MM.1S (cell line): ENCODE results near the gene ABCA2.
A peak's percentile ranks its signal among the peaks of the same experiment; 100 is the strongest.

Experiments
- DNase-seq: peaks from one replicate; pipeline ENCODE4 v3.0.0-alpha.2; 2015
- H2AFZ ChIP-seq: fragments of 300-600 bp; sonication (generic); 2 replicates; pipeline ENCODE4 v1.6.0; 2016; ENCODE audit warnings: antibody characterized with exemption, low read length
- H3F3A ChIP-seq: fragments of 300-600 bp; sonication (generic); 2 replicates; pipeline ENCODE4 v1.6.1; 2016; ENCODE audit warnings: mild to moderate bottlenecking, antibody characterized with exemption, low read length, moderate library complexity, mixed read lengths; ENCODE audit not compliant: insufficient read depth
- H3K27ac ChIP-seq: fragments of 300-600 bp; sonication (generic); 2 replicates; pipeline ENCODE4 v1.5.1; 2016; ENCODE audit warnings: mild to moderate bottlenecking, low read length
- H3K27me3 ChIP-seq: fragments of 300-600 bp; sonication (generic); replicated peaks from 2 replicates; pipeline ENCODE4 v1.6.0; 2016; ENCODE audit warnings: low read length; ENCODE audit not compliant: insufficient read depth
- H3K36me3 ChIP-seq: fragments of 300-600 bp; sonication (generic); replicated peaks from 2 replicates; pipeline ENCODE4 v1.6.1; 2016; ENCODE audit warnings: mild to moderate bottlenecking, low read length, mixed read lengths; ENCODE audit not compliant: insufficient read depth
- H3K4me1 ChIP-seq: fragments of 300-600 bp; sonication (generic); 2 replicates; pipeline ENCODE4 v1.6.1; 2016; ENCODE audit warnings: low read length, mixed read lengths
- H3K4me2 ChIP-seq: fragments of 300-600 bp; sonication (generic); 2 replicates; pipeline ENCODE4 v1.6.0; 2016; ENCODE audit warnings: low read depth, low read length
- H3K4me3 ChIP-seq: fragments of 300-600 bp; sonication (generic); 2 replicates; pipeline ENCODE4 v1.5.1; 2016; ENCODE audit warnings: low read length, mixed read lengths
- H3K79me2 ChIP-seq: fragments of 300-600 bp; sonication (generic); 2 replicates; pipeline ENCODE4 v1.6.1; 2016; ENCODE audit warnings: mixed run types, low read length, mixed read lengths
- H3K9ac ChIP-seq: fragments of 300-600 bp; sonication (generic); 2 replicates; pipeline ENCODE4 v1.6.1; 2016; ENCODE audit warnings: low read length, mixed read lengths
- H3K9me2 ChIP-seq: fragments of 300-600 bp; sonication (generic); replicated peaks from 2 replicates; pipeline ENCODE4 v1.6.1; 2016; ENCODE audit warnings: mild to moderate bottlenecking, low read length, mixed read lengths; ENCODE audit not compliant: insufficient read depth
- H3K9me3 ChIP-seq: fragments of 300-600 bp; sonication (generic); replicated peaks from 2 replicates; pipeline ENCODE4 v1.6.1; 2016; ENCODE audit warnings: mild to moderate bottlenecking, low read length, mixed read lengths; ENCODE audit not compliant: insufficient read depth
- H4K20me1 ChIP-seq: fragments of 300-600 bp; sonication (generic); 2 replicates; pipeline ENCODE4 v1.6.1; 2016; ENCODE audit warnings: mild to moderate bottlenecking, low read length, moderate library complexity, mixed read lengths; ENCODE audit not compliant: insufficient read depth
- EZH2 ChIP-seq: fragments of 300-600 bp; sonication (generic); optimal IDR thresholded peaks from 2 replicates; pipeline ENCODE3; 2017; ENCODE audit warnings: low read depth, mild to moderate bottlenecking, antibody characterized with exemption, low read length, mixed read lengths
- EZH2phosphoT487 ChIP-seq: fragments of 300-600 bp; sonication (generic); IDR thresholded peaks from 2 replicates; pipeline ENCODE4 v1.6.1; 2018; ENCODE audit warnings: antibody characterized with exemption, low read length
- TF ChIP-seq, protein P1 (sequence below): fragments of 300-600 bp; sonication (generic); IDR thresholded peaks from 2 replicates; pipeline ENCODE4 v1.5.1; 2016; ENCODE audit warnings: antibody characterized with exemption, low read length, mixed read lengths

Gene ABCA2

DNA sequence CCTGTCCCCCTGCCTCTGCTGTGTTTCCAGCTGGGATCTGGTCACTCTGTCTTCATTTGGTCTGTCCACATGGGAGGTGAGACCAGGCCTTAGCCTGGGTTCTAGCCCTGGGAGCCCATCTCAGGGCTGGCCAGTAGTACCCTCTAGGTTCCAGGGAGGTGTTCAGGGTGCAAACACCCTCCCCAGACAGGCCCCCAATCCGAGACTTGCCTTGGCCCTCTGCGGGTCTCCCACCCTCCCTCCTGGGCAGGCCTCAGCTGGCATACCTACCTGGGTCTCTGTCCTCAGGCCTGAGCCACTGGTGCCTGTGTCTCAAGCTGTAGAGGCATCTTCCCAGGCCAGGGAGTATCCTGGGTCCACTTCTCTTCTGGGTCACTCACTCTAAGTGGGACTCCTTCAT lies 43.2 kb upstream of the ABCA2 start:
- Histone ChIP-seq H3K4me3 (peak overlapping the region; percentile 72), H3K9ac (peak overlapping the region; percentile 67; the same call in 1 of the 2 replicates), H3K27ac (peak overlapping the region; percentile 46; the same call in 1 of the 2 replicates), H3K79me2 (peaks cover 23% of the 10 kb centered on the region), H3K36me3 (no peaks in the 10 kb centered on the region), H2AFZ (peak overlapping the region; percentile 91), H3K4me1 (peaks cover 24% of the 10 kb centered on the region), H3K27me3 (no peaks in the 10 kb centered on the region), H3F3A (peaks cover 11% of the 10 kb centered on the region), H3K9me2 (no peaks in the 10 kb centered on the region), H3K9me3 (no peaks in the 10 kb centered on the region), H3K4me2 (peak overlapping the region; percentile 99), H4K20me1 (0 out of 2 replicates have a peak, but pooled peaks cover 3% of the 10 kb centered on the region)
- no peak for DNase-seq
- TF ChIP-seq, protein P1, sequence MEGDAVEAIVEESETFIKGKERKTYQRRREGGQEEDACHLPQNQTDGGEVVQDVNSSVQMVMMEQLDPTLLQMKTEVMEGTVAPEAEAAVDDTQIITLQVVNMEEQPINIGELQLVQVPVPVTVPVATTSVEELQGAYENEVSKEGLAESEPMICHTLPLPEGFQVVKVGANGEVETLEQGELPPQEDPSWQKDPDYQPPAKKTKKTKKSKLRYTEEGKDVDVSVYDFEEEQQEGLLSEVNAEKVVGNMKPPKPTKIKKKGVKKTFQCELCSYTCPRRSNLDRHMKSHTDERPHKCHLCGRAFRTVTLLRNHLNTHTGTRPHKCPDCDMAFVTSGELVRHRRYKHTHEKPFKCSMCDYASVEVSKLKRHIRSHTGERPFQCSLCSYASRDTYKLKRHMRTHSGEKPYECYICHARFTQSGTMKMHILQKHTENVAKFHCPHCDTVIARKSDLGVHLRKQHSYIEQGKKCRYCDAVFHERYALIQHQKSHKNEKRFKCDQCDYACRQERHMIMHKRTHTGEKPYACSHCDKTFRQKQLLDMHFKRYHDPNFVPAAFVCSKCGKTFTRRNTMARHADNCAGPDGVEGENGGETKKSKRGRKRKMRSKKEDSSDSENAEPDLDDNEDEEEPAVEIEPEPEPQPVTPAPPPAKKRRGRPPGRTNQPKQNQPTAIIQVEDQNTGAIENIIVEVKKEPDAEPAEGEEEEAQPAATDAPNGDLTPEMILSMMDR, result no peak
- no peak for TF ChIP-seq EZH2
- TF ChIP-seq EZH2phosphoT487, result no peak

DNA sequence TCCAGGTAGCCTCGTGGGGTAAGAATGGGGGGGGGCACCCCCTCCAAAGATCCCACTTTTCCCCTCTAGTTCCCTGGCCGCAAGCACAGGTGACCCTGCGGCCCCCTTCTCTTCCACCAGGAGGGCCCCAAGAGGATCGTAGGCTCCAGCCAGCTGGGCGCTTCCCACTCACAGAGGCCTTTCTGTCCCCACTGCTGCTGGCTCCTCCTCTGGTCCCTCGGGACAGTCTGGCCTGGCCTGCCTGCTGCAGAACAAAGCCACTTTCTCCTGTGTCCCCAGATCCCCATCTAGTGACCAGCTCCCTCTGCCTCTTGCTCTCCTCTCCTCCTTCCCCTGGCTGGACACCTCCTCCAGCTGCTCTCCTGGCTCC lies 42.9 kb upstream of the ABCA2 start:
- Histone ChIP-seq H3K79me2 (peaks cover 27% of the 10 kb centered on the region), H3K4me3 (peak overlapping the region; percentile 72), H3K4me2 (peak overlapping the region; percentile 99), H3F3A (peaks cover 10% of the 10 kb centered on the region), H4K20me1 (0 out of 2 replicates have a peak, but pooled peaks cover 3% of the 10 kb centered on the region), H2AFZ (peak overlapping the region; percentile 91), H3K9ac (peak overlapping the region; percentile 67; the same call in 1 of the 2 replicates), H3K4me1 (peaks cover 24% of the 10 kb centered on the region), H3K27ac (peak overlapping the region; percentile 46; the same call in 1 of the 2 replicates), H3K27me3 (no peaks in the 10 kb centered on the region), H3K9me3 (no peaks in the 10 kb centered on the region), H3K9me2 (no peaks in the 10 kb centered on the region), H3K36me3 (no peaks in the 10 kb centered on the region)
- DNase-seq, result no peak
- TF ChIP-seq EZH2, result no peak
- TF ChIP-seq EZH2phosphoT487, result no peak
- TF ChIP-seq, protein P1, result no peak

DNA sequence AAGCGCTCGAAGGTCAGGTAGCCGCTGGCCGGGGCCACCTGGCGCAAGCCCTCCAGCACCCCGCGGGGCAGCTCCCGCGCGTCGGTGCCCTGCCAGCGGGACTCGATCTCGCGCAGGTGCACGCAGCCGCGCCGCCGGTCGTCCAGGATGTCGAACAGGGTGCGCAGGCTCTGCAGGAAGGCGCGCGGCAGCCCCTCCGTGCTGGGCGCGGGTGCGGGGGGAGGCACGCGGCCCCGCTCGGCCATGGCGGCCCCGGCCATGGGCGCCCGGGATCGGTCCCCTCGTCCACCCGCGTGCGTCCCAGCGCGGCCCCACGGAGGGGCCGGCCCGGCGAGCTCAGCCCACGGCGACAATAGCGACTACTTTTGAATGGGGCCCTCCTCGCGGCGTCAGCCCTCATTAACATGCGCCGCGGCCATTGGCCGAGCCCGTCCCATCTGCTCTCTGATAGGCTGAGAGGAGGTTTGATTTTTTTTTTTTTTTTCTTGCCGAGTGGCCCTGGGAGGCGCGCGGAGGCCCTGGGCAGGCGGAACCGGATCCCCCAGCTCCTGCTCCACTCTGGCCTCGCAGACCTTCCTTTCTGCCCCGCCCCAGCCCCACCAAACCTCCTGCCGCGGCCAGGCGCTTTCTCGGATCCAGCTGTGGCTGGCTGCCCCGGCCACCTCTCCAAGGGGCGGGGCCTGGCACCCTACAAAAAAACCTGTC lies 42.3 kb upstream of the ABCA2 start, which contains the start of gene SAPCD2:
Gene SAPCD2 (minus strand): TSS at position 357 of the 705 bp plus-strand sequence. CDS start 97 bp downstream, at position 260.
- 0 out of 2 replicates have a peak, but pooled peaks cover 3% of the 10 kb centered on the region for H4K20me1 ChIP-seq

More for the DNA sequence above, 42.3 kb upstream of the ABCA2 start, which contains the start of gene SAPCD2:
- Histone ChIP-seq H3K9me2 (no peaks in the 10 kb centered on the region), H3K27ac (peak within 1 kb of the TSS; percentile 46; the same call in 1 of the 2 replicates), H3K79me2 (peaks cover 29% of the 10 kb centered on the region), H3K9me3 (no peaks in the 10 kb centered on the region), H3K27me3 (no peaks in the 10 kb centered on the region), H3K4me1 (peaks cover 24% of the 10 kb centered on the region), H3K9ac (peak within 1 kb of the TSS; percentile 67; the same call in 1 of the 2 replicates), H2AFZ (peak within 1 kb of the TSS; percentile 91), H3K4me3 (peak within 1 kb of the TSS; percentile 86), H3K4me2 (peak within 1 kb of the TSS; percentile 99), H3K36me3 (no peaks in the 10 kb centered on the region), H3F3A (peaks cover 10% of the 10 kb centered on the region)
- TF ChIP-seq EZH2phosphoT487 (no peak), EZH2 (no peak)
- TF ChIP-seq, protein P1, result no peak
- peak; percentile 94 for DNase-seq
